ENCODE data around the gene SPCS1. TPM values are rescaled to one million over a fixed set of nuclear protein-coding genes. Genes with fewer than 3 reads are reported as not detected.

The SPCS1 gene
- total and polyA plus RNA-seq, 4 donors: 56.0 to 150 (median 115) TPM

DNA sequence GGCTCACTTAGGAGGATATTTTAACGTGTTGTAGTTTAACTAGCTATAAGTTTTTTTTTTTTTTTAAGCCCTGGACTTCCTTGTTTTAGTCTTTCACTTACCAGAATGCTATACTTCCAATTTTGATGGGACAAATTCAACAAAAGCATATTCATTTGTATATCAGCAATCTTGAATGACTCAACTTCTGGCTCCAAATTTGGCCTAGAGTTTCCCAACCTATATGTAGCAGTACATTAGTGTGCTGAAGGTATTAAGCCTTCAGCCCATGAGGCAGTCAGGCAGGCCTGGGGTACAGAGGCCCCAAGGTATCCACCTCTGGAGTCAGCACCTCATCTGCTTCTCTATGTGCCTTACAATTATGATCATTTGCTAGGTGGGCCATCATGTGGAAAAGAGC lies 26.1 kb upstream of the SPCS1 start:
- H3K4me1 ChIP-seq (ENCODE audit: control insufficient read depth, insufficient read depth, low read length): peaks cover 9% of the 10 kb centered on the region
- WGBS (ENCODE audit: insufficient coverage): no CpG with 5 or more reads among the region's 1 CpG
- H3K27me3 ChIP-seq (ENCODE audit: control insufficient read depth, insufficient read depth, low read length): no peaks in the 10 kb centered on the region
- DNase-seq (ENCODE audit: low read depth in 4 of 6, low spot score in 6 of 6): no peak
- no peak overlapping the region for H3K4me3 ChIP-seq (ENCODE audit: low read depth, low read length)
- no peak overlapping the region for H3K27ac ChIP-seq (ENCODE audit: low read depth, low read length)
- H3K9me3 ChIP-seq (ENCODE audit: control insufficient read depth, insufficient read depth, low read length): no peaks in the 10 kb centered on the region
- H3K36me3 ChIP-seq (ENCODE audit: control insufficient read depth, insufficient read depth, low read length): peaks cover 29% of the 10 kb centered on the region

DNA sequence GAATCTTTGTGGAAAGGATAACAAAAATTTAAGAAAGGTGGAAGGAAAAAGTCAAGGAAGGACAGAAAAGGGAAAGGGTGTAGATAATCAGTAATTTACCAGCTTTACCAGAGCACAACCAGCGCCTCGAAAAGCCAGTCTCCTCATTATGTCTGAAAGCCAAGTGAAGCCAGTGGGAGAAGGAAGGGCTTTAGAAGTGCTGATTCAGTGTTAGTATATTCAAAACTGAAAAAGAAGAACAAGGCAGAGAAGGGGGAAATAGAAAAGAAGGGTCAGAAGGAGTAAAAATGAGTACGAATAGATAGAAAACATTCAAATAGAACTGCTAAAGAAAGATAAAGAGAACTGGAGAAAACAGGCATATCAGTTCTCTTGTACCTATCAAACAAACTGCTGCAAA lies 24.3 kb upstream of the SPCS1 start:
- Histone ChIP-seq H3K27ac (ENCODE audit: low read depth, low read length) (no peak overlapping the region), H3K4me3 (ENCODE audit: low read depth, low read length) (no peak overlapping the region), H3K9me3 (ENCODE audit: control insufficient read depth, insufficient read depth, low read length) (no peaks in the 10 kb centered on the region), H3K4me1 (ENCODE audit: control insufficient read depth, insufficient read depth, low read length) (peaks cover 9% of the 10 kb centered on the region), H3K27me3 (ENCODE audit: control insufficient read depth, insufficient read depth, low read length) (no peaks in the 10 kb centered on the region), H3K36me3 (ENCODE audit: control insufficient read depth, insufficient read depth, low read length) (peaks cover 27% of the 10 kb centered on the region)
- WGBS (ENCODE audit: insufficient coverage): no CpG with 5 or more reads among the region's 3 CpGs
- no peak for DNase-seq (ENCODE audit: low read depth in 4 of 6, low spot score in 6 of 6)

DNA sequence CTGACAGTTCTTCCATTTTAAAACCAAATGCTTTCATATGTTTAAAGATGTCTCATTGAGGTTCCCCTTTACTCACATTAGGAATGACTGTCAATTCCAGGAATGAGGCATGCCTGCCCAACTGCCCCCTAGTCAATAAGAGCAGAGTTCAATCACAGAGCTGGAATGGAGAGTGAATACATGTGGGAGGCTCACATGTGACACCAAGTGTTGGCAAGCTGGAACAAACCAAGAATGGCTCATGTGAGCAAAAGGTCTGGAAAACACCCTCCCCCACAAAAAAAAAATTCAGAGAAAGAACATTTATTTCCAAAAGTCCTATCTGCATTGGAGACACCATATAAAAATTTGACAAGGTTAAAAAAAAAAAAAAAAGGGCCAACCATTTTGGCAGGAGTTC lies 23.9 kb upstream of the SPCS1 start:
- Histone ChIP-seq H3K4me3 (ENCODE audit: low read depth, low read length) (no peak overlapping the region), H3K4me1 (ENCODE audit: control insufficient read depth, insufficient read depth, low read length) (peaks cover 9% of the 10 kb centered on the region), H3K27ac (ENCODE audit: low read depth, low read length) (no peak overlapping the region), H3K9me3 (ENCODE audit: control insufficient read depth, insufficient read depth, low read length) (no peaks in the 10 kb centered on the region), H3K27me3 (ENCODE audit: control insufficient read depth, insufficient read depth, low read length) (no peaks in the 10 kb centered on the region), H3K36me3 (ENCODE audit: control insufficient read depth, insufficient read depth, low read length) (peaks cover 27% of the 10 kb centered on the region)
- peak in 1 of 6 donors; percentile 40 for DNase-seq (ENCODE audit: low read depth in 4 of 6, low spot score in 6 of 6)

GRCh38 chr3:52683611-52684010 lies 22.3 kb upstream of the SPCS1 start:
- 90% methylated on average over 2 of the region's 6 CpGs for WGBS (ENCODE audit: insufficient coverage)
- no peaks in the 10 kb centered on the region for H3K27me3 ChIP-seq (ENCODE audit: control insufficient read depth, insufficient read depth, low read length)
- no peak for DNase-seq (ENCODE audit: low read depth in 4 of 6, low spot score in 6 of 6)
- H3K36me3 ChIP-seq (ENCODE audit: control insufficient read depth, insufficient read depth, low read length): peaks cover 21% of the 10 kb centered on the region
- no peak overlapping the region for H3K4me3 ChIP-seq (ENCODE audit: low read depth, low read length)
- H3K9me3 ChIP-seq (ENCODE audit: control insufficient read depth, insufficient read depth, low read length): no peaks in the 10 kb centered on the region
- H3K27ac ChIP-seq (ENCODE audit: low read depth, low read length): no peak overlapping the region
- H3K4me1 ChIP-seq (ENCODE audit: control insufficient read depth, insufficient read depth, low read length): peaks cover 9% of the 10 kb centered on the region

- H3K4me3 ChIP-seq (ENCODE audit: low read depth, low read length): no peak overlapping the region
- WGBS (ENCODE audit: insufficient coverage): no CpG with 5 or more reads among the region's 5 CpGs
- H3K27ac ChIP-seq (ENCODE audit: low read depth, low read length): no peak overlapping the region
- no peaks in the 10 kb centered on the region for H3K9me3 ChIP-seq (ENCODE audit: control insufficient read depth, insufficient read depth, low read length)
- peaks cover 9% of the 10 kb centered on the region for H3K4me1 ChIP-seq (ENCODE audit: control insufficient read depth, insufficient read depth, low read length)
- no peak for DNase-seq (ENCODE audit: low read depth in 4 of 6, low spot score in 6 of 6)
- peaks cover 16% of the 10 kb centered on the region for H3K36me3 ChIP-seq (ENCODE audit: control insufficient read depth, insufficient read depth, low read length)
- H3K27me3 ChIP-seq (ENCODE audit: control insufficient read depth, insufficient read depth, low read length): no peaks in the 10 kb centered on the region
Observed at GRCh38 chr3:52684184-52684583, 21.7 kb upstream of the SPCS1 start.

GRCh38 chr3:52685285-52685708 lies 20.6 kb upstream of the SPCS1 start:
- Histone ChIP-seq H3K27ac (ENCODE audit: low read depth, low read length) (peak overlapping the region; percentile 67), H3K4me3 (ENCODE audit: low read depth, low read length) (peak overlapping the region; percentile 63), H3K4me1 (ENCODE audit: control insufficient read depth, insufficient read depth, low read length) (peaks cover 9% of the 10 kb centered on the region), H3K9me3 (ENCODE audit: control insufficient read depth, insufficient read depth, low read length) (no peaks in the 10 kb centered on the region), H3K27me3 (ENCODE audit: control insufficient read depth, insufficient read depth, low read length) (no peaks in the 10 kb centered on the region), H3K36me3 (ENCODE audit: control insufficient read depth, insufficient read depth, low read length) (peaks cover 17% of the 10 kb centered on the region)
- 0% methylated on average over 37 of the region's 41 CpGs for WGBS (ENCODE audit: insufficient coverage)
- DNase-seq (ENCODE audit: low read depth in 4 of 6, low spot score in 6 of 6): peak in 5 of 6 donors; percentile 40 to 86 (median 52)

DNA sequence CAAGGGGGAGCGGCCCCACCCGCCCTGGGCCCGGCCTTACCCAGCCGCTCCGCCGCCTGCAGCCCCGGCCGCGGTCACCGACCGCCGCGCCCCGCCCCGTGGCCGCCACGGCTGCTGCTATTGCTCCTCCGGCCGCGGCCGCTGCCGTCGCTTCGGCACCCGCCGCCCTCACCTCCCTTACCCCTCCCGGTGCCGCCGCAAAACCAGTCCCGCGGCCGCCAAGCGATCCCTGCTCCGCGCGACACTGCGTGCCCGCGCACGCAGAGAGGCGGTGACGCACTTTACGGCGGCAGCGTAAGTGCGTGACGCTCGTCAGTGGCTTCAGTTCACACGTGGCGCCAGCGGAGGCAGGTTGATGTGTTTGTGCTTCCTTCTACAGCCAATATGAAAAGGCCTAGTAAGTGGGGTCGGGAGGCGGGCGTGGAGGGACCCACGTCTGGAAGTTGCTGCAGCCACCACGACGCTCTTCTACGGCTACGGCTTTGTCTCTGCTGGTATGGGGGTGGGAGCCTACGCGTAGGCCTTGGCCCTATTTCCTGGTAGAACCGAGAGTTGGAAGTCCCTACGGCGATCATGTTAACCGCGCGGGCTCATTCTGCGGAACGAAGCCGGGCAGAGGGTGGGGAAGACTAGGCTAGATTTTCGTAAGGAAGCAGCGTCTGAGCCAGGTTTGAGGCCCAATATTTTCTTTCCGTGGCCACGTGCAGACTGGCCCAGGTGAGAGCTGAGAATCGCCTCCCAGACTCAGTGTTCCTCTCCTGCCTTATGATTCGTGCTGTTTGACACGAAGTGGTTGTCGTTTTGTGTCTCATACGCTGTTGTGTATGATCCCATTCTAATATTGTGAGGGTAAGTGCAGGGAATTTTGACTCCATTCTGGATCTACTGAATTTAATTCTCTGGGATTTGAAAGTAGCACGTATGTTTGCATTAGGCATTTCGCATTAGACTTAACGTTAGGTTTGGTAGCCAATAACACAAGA lies 19.9 kb upstream of the SPCS1 start, which contains the start of the genes GNL3 and PBRM1:
GNL3 (plus strand) TSS at position 324 of the 983 bp plus-strand sequence; CDS start at position 385, 61 bp downstream.
PBRM1 (minus strand) TSS at position 205 of the 983 bp plus-strand sequence.
- Histone ChIP-seq H3K4me3 (ENCODE audit: low read depth, low read length) (peak within 1 kb of the TSS; percentile 93), H3K27me3 (ENCODE audit: control insufficient read depth, insufficient read depth, low read length) (no peaks in the 10 kb centered on the region), H3K4me1 (ENCODE audit: control insufficient read depth, insufficient read depth, low read length) (peaks cover 9% of the 10 kb centered on the region), H3K9me3 (ENCODE audit: control insufficient read depth, insufficient read depth, low read length) (no peaks in the 10 kb centered on the region), H3K27ac (ENCODE audit: low read depth, low read length) (peak within 1 kb of the TSS; percentile 83), H3K36me3 (ENCODE audit: control insufficient read depth, insufficient read depth, low read length) (peaks cover 13% of the 10 kb centered on the region)
- DNase-seq (ENCODE audit: low read depth in 4 of 6, low spot score in 6 of 6): peak; percentile 90 to 98 (median 94)
- WGBS (ENCODE audit: insufficient coverage): under 1% methylated on average over 76 of the region's 82 CpGs

DNA sequence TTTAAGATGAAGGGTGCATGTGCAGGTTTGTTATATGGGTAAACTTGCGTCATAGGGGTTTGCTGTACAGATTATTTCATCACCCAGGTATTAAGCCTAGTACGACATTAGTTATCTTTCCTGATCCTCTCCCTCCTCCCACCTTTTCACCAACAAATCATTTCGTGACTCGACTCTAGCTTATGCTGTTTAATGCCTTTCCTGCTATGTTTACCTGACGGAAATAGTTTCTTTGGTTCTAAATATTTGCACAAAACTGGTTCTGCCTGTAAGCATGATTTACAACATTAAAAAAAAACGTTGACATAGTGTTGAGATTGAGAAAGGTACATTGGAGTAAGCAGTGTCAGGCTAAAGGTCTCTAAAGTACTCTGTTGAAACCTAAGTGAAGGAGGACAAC lies 17.6 kb upstream of the SPCS1 start:
- H3K36me3 ChIP-seq (ENCODE audit: control insufficient read depth, insufficient read depth, low read length): peaks cover 31% of the 10 kb centered on the region
- peaks cover 4% of the 10 kb centered on the region for H3K4me1 ChIP-seq (ENCODE audit: control insufficient read depth, insufficient read depth, low read length)
- H3K27ac ChIP-seq (ENCODE audit: low read depth, low read length): no peak overlapping the region
- whole genome bisulfite sequencing (ENCODE audit: insufficient coverage): 96% methylated on average over 4 of the region's 6 CpGs
- H3K9me3 ChIP-seq (ENCODE audit: control insufficient read depth, insufficient read depth, low read length): no peaks in the 10 kb centered on the region
- no peak for DNase-seq (ENCODE audit: low read depth in 4 of 6, low spot score in 6 of 6)
- H3K27me3 ChIP-seq (ENCODE audit: control insufficient read depth, insufficient read depth, low read length): no peaks in the 10 kb centered on the region
- no peak overlapping the region for H3K4me3 ChIP-seq (ENCODE audit: low read depth, low read length)

- Histone ChIP-seq H3K27ac (ENCODE audit: low read depth, low read length) (no peak overlapping the region), H3K27me3 (ENCODE audit: control insufficient read depth, insufficient read depth, low read length) (no peaks in the 10 kb centered on the region), H3K4me1 (ENCODE audit: control insufficient read depth, insufficient read depth, low read length) (no peaks in the 10 kb centered on the region), H3K36me3 (ENCODE audit: control insufficient read depth, insufficient read depth, low read length) (peaks cover 33% of the 10 kb centered on the region), H3K4me3 (ENCODE audit: low read depth, low read length) (no peak overlapping the region), H3K9me3 (ENCODE audit: control insufficient read depth, insufficient read depth, low read length) (no peaks in the 10 kb centered on the region)
- no peak for DNase-seq (ENCODE audit: low read depth in 4 of 6, low spot score in 6 of 6)
- whole genome bisulfite sequencing (ENCODE audit: insufficient coverage): 88% methylated on average over 2 of the region's 3 CpGs
Observed at GRCh38 chr3:52689151-52689550, 16.8 kb upstream of the SPCS1 start.

- Histone ChIP-seq H3K4me1 (ENCODE audit: control insufficient read depth, insufficient read depth, low read length) (no peaks in the 10 kb centered on the region), H3K27ac (ENCODE audit: low read depth, low read length) (no peak overlapping the region), H3K4me3 (ENCODE audit: low read depth, low read length) (no peak overlapping the region), H3K36me3 (ENCODE audit: control insufficient read depth, insufficient read depth, low read length) (peaks cover 34% of the 10 kb centered on the region), H3K27me3 (ENCODE audit: control insufficient read depth, insufficient read depth, low read length) (no peaks in the 10 kb centered on the region), H3K9me3 (ENCODE audit: control insufficient read depth, insufficient read depth, low read length) (no peaks in the 10 kb centered on the region)
- 100% methylated on average over 1 of the region's 2 CpGs for WGBS (ENCODE audit: insufficient coverage)
- no peak for DNase-seq (ENCODE audit: low read depth in 4 of 6, low spot score in 6 of 6)
Observed at GRCh38 chr3:52690560-52690959, 15.3 kb upstream of the SPCS1 start.
